HL-60 (cell line): Measurements from ENCODE around the gene SH2D1A.

Experiments used
- DNase-seq, 2 experiments: peaks; one replicate each; pipeline ENCODE4 v3.0.0-alpha.2; 2010 to 2020; ENCODE audit warnings: low read depth in 1 of 2, low spot score in 1 of 2
- H3K27ac ChIP-seq: fragments of 250-450 bp; sonication (Bioruptor Pico); replicated peaks from 2 replicates; pipeline ENCODE4 v1.5.1; 2020; ENCODE audit warnings: mild to moderate bottlenecking, moderate library complexity
- H3K27me3 ChIP-seq: fragments of 250-450 bp; sonication (Bioruptor Pico); 2 replicates; pipeline ENCODE4 v1.5.1; 2021; ENCODE audit warnings: mild to moderate bottlenecking, moderate library complexity; ENCODE audit not compliant: insufficient read depth, poor library complexity, severe bottlenecking
- H3K4me3 ChIP-seq: replicated peaks from 2 replicates; pipeline ENCODE4 v1.5.1; 2011; ENCODE audit warnings: mild to moderate bottlenecking, control low read depth, low read length; ENCODE audit not compliant: insufficient read depth
- GABPA ChIP-seq: IDR thresholded peaks from 2 replicates; pipeline ENCODE4 v1.6.1; 2012; ENCODE audit warnings: low read depth
- POLR2AphosphoS5 ChIP-seq: IDR thresholded peaks from 2 replicates; pipeline ENCODE4 v1.6.1; 2012; ENCODE audit warnings: low read depth
- REST ChIP-seq: IDR thresholded peaks from 2 replicates; pipeline ENCODE4 v1.6.1; 2012; ENCODE audit warnings: low read depth; ENCODE audit not compliant: insufficient replicate concordance
- SPI1 ChIP-seq: IDR thresholded peaks from 2 replicates; pipeline ENCODE4 v1.6.1; 2012; ENCODE audit warnings: low read depth, mild to moderate bottlenecking, borderline replicate concordance
- TF ChIP-seq, protein P1 (sequence below): IDR thresholded peaks from one replicate; pipeline ENCODE4 v1.5.1; 2011; ENCODE audit warnings: low read length, control low read depth, inconsistent platforms; ENCODE audit not compliant: insufficient read depth

SH2D1A gene

GRCh38 chrX:124347242-124347641 is 879 bp downstream of the SH2D1A start:
- Histone ChIP-seq H3K4me3 (no peak overlapping the region), H3K27ac (no peak overlapping the region), H3K27me3 (no peaks in the 10 kb centered on the region)
- no peak for DNase-seq
- no peak for TF ChIP-seq SPI1
- TF ChIP-seq REST: no peak

- no peak overlapping the region for H3K4me3 ChIP-seq
- no peak for DNase-seq
- no peak overlapping the region for H3K27ac ChIP-seq
- no peaks in the 10 kb centered on the region for H3K27me3 ChIP-seq
- TF ChIP-seq GABPA (no peak), POLR2AphosphoS5 (no peak), REST (no peak), SPI1 (no peak)
- TF ChIP-seq, protein P1, sequence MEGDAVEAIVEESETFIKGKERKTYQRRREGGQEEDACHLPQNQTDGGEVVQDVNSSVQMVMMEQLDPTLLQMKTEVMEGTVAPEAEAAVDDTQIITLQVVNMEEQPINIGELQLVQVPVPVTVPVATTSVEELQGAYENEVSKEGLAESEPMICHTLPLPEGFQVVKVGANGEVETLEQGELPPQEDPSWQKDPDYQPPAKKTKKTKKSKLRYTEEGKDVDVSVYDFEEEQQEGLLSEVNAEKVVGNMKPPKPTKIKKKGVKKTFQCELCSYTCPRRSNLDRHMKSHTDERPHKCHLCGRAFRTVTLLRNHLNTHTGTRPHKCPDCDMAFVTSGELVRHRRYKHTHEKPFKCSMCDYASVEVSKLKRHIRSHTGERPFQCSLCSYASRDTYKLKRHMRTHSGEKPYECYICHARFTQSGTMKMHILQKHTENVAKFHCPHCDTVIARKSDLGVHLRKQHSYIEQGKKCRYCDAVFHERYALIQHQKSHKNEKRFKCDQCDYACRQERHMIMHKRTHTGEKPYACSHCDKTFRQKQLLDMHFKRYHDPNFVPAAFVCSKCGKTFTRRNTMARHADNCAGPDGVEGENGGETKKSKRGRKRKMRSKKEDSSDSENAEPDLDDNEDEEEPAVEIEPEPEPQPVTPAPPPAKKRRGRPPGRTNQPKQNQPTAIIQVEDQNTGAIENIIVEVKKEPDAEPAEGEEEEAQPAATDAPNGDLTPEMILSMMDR: no peak
Measured at GRCh38 chrX:124348182-124348581, 1.8 kb downstream of the SH2D1A start.

GRCh38 chrX:124348885-124349453 is 2.6 kb downstream of the SH2D1A start:
- Histone ChIP-seq H3K4me3 (no peak overlapping the region), H3K27ac (no peak overlapping the region), H3K27me3 (no peaks in the 10 kb centered on the region)
- DNase-seq: no peak
- TF ChIP-seq REST: no peak
- no peak for TF ChIP-seq SPI1
- no peak for TF ChIP-seq POLR2AphosphoS5
- TF ChIP-seq, protein P1: no peak
- no peak for TF ChIP-seq GABPA
